ENCODE data around the gene ARHGAP24. TPM values are rescaled to one million over a fixed set of nuclear protein-coding genes. Genes with fewer than 3 reads are reported as not detected.

The ARHGAP24 gene
- total RNA-seq, 1 experiment from 2014 or later: 1.3 TPM

GRCh38 chr4:85455942-85456341, 19.0 kb upstream of the ARHGAP24 start:
- Histone ChIP-seq H3K79me2 (ENCODE audit: insufficient read depth, low read length) (no peaks in the 10 kb centered on the region), H3K27ac (ENCODE audit: low read depth, low read length) (no peak overlapping the region), H3K4me2 (ENCODE audit: low read length) (no peak overlapping the region), H4K20me1 (ENCODE audit: insufficient read depth) (no peaks in the 10 kb centered on the region), H2AFZ (ENCODE audit: low read depth, low read length, poor library complexity, severe bottlenecking) (no peak overlapping the region), H3K9ac (ENCODE audit: low read length) (no peak overlapping the region), H3K4me1 (ENCODE audit: control insufficient read depth in 1 of 2, insufficient read depth in 2 of 2, low read length in 2 of 2) (no peaks in the 10 kb centered on the region), H3K36me3 (ENCODE audit: control insufficient read depth in 1 of 2, insufficient read depth in 2 of 2, low read length in 2 of 2) (no peaks in the 10 kb centered on the region), H3K27me3 (ENCODE audit: insufficient read depth, low read length) (no peaks in the 10 kb centered on the region), H3K4me3 (replicated peaks in 1 of 2; ENCODE audit: low read depth in 1 of 2, low read length in 2 of 2) (no peak overlapping the region), H3K9me3 (ENCODE audit: control insufficient read depth in 1 of 2, insufficient read depth in 1 of 2, low read depth in 1 of 2, low read length in 2 of 2) (no peaks in the 10 kb centered on the region), H3K9me2 (ENCODE audit: insufficient read depth) (no peaks in the 10 kb centered on the region; the same call in 1 of the 2 replicates)
- CTCF ChIA-PET: no interaction called here
- TF ChIP-seq RAD21 (IDR thresholded peaks at IDR 0.05; ENCODE audit: low read depth) (no peak), SP1 (IDR thresholded peaks at IDR 0.05; ENCODE audit: low read depth) (no peak), MAX (IDR thresholded peaks at IDR 0.05) (no peak), CEBPB (IDR thresholded peaks at IDR 0.05; ENCODE audit: low read depth) (no peak), EGR1 (IDR thresholded peaks at IDR 0.05; ENCODE audit: low read depth) (no peak), YY1 (IDR thresholded peaks at IDR 0.05; ENCODE audit: extremely low read depth, insufficient replicate concordance, low read depth, low read length) (no peak)
- intact Hi-C loops (cut with micrococcal nuclease): no loop called here
- ATAC-seq (no peak), DNase-seq (ENCODE audit: low read depth, low spot score) (no peak)
- no TSS peak for BruUV-seq (replicated peaks)
- POLR2A ChIA-PET: no interaction called here
- RAD21 ChIA-PET (ENCODE audit: low non-redundant PET in 1 of 2, low total read pairs in 2 of 2, uncharacterized antibody in 2 of 2, unreplicated experiment in 2 of 2): no interaction called here

GRCh38 chr4:85457752-85458467, 17.0 kb upstream of the ARHGAP24 start:
- TF ChIP-seq RAD21 (IDR thresholded peaks at IDR 0.05; ENCODE audit: low read depth) (no peak), EGR1 (IDR thresholded peaks at IDR 0.05; ENCODE audit: low read depth) (no peak), ELF1 (IDR thresholded peaks at IDR 0.05; ENCODE audit: borderline replicate concordance, low read depth) (no peak), MAX (IDR thresholded peaks at IDR 0.05) (no peak), EZH2 (IDR thresholded peaks at IDR 0.05) (no peak), ZNF274 (IDR thresholded peaks at IDR 0.05; ENCODE audit: low read depth, low read length) (no peak), JUND (IDR thresholded peaks at IDR 0.05) (no peak)
- no peaks in the 10 kb centered on the region; the same call in 1 of the 2 replicates for H3K9me2 ChIP-seq (ENCODE audit: insufficient read depth)
- H3K4me1 ChIP-seq (ENCODE audit: control insufficient read depth in 1 of 2, insufficient read depth in 2 of 2, low read length in 2 of 2): no peaks in the 10 kb centered on the region
- CTCF ChIA-PET: no interaction called here
- POLR2A ChIA-PET: no interaction called here
- no peak for ATAC-seq
- H3K36me3 ChIP-seq (ENCODE audit: control insufficient read depth in 1 of 2, insufficient read depth in 2 of 2, low read length in 2 of 2): no peaks in the 10 kb centered on the region
- no peaks in the 10 kb centered on the region for H3K9me3 ChIP-seq (ENCODE audit: control insufficient read depth in 1 of 2, insufficient read depth in 1 of 2, low read depth in 1 of 2, low read length in 2 of 2)
- no peaks in the 10 kb centered on the region for H3K27me3 ChIP-seq (ENCODE audit: insufficient read depth, low read length)
- no peak overlapping the region for H3K4me3 ChIP-seq (replicated peaks in 1 of 2; ENCODE audit: low read depth in 1 of 2, low read length in 2 of 2)
- no peak overlapping the region for H2AFZ ChIP-seq (ENCODE audit: low read depth, low read length, poor library complexity, severe bottlenecking)
- no peak overlapping the region for H3K4me2 ChIP-seq (ENCODE audit: low read length)
- no peak overlapping the region for H3K27ac ChIP-seq (ENCODE audit: low read depth, low read length)
- no peak overlapping the region for H3K9ac ChIP-seq (ENCODE audit: low read length)
- intact Hi-C loops (cut with micrococcal nuclease): no loop called here
- no peak for DNase-seq (ENCODE audit: low read depth, low spot score)
- BruUV-seq (replicated peaks): no TSS peak
- no peaks in the 10 kb centered on the region for H4K20me1 ChIP-seq (ENCODE audit: insufficient read depth)
- RAD21 ChIA-PET (ENCODE audit: low non-redundant PET in 1 of 2, low total read pairs in 2 of 2, uncharacterized antibody in 2 of 2, unreplicated experiment in 2 of 2): no interaction called here
- H3K79me2 ChIP-seq (ENCODE audit: insufficient read depth, low read length): no peaks in the 10 kb centered on the region
